SKM-1 (cell line): ENCODE data around the gene RTN4RL1.
"Not testable (repeated sequence)": the region's sequence is repeated elsewhere in the genome, so short reads cannot be mapped to it uniquely, and the experiment has no call there.

Experiments used
- DNase-seq: peaks from one replicate; lab custom pipeline; 2025; ENCODE audit not compliant: unreplicated experiment; lab: John Stamatoyannopoulos, UW

Gene RTN4RL1

GRCh38 chr17:2003525-2003924 lies 21.6 kb downstream of the RTN4RL1 start:
- no peak for DNase-seq

GRCh38 chr17:2002767-2003329 lies 22.3 kb downstream of the RTN4RL1 start:
- DNase-seq, result no peak

GRCh38 chr17:1999557-2000251 lies 25.4 kb downstream of the RTN4RL1 start:
- DNase-seq, result no peak

- no peak for DNase-seq
Measured at GRCh38 chr17:1997927-1998742, 27.0 kb downstream of the RTN4RL1 start.

GRCh38 chr17:1997289-1997926 lies 27.7 kb downstream of the RTN4RL1 start:
- no peak for DNase-seq

- DNase-seq, result no peak
Measured at GRCh38 chr17:1996800-1997288, 28.3 kb downstream of the RTN4RL1 start.

GRCh38 chr17:1995907-1996799 lies 29.0 kb downstream of the RTN4RL1 start:
- no peak for DNase-seq

GRCh38 chr17:1995321-1995892 lies 29.7 kb downstream of the RTN4RL1 start:
- no peak for DNase-seq

GRCh38 chr17:1994707-1995106 lies 30.4 kb downstream of the RTN4RL1 start:
- no peak for DNase-seq

- no peak for DNase-seq
Measured at GRCh38 chr17:1992541-1992940, 32.6 kb downstream of the RTN4RL1 start.

- DNase-seq, result no peak
Measured at GRCh38 chr17:1989135-1989534, 36.0 kb downstream of the RTN4RL1 start.

- no peak for DNase-seq
Measured at GRCh38 chr17:1986783-1987451, 38.2 kb downstream of the RTN4RL1 start.

- no peak for DNase-seq
Measured at GRCh38 chr17:1985686-1986085, 39.4 kb downstream of the RTN4RL1 start.

GRCh38 chr17:1985093-1985492 lies 40.0 kb downstream of the RTN4RL1 start:
- no peak for DNase-seq

- not testable (repeated sequence) for DNase-seq
Measured at GRCh38 chr17:1982793-1983366, 42.3 kb downstream of the RTN4RL1 start.

- DNase-seq, result no peak
Measured at GRCh38 chr17:1980665-1981250, 44.4 kb downstream of the RTN4RL1 start.

GRCh38 chr17:1979182-1979985 lies 45.8 kb downstream of the RTN4RL1 start:
- no peak for DNase-seq

- no peak for DNase-seq
Measured at GRCh38 chr17:1978396-1978949, 46.7 kb downstream of the RTN4RL1 start.
